ENCODE data around the gene USP35.

GRCh38 chr11:78195917-78196560, 7.3 kb downstream of the USP35 start:
- TF ChIP-seq, protein P1, sequence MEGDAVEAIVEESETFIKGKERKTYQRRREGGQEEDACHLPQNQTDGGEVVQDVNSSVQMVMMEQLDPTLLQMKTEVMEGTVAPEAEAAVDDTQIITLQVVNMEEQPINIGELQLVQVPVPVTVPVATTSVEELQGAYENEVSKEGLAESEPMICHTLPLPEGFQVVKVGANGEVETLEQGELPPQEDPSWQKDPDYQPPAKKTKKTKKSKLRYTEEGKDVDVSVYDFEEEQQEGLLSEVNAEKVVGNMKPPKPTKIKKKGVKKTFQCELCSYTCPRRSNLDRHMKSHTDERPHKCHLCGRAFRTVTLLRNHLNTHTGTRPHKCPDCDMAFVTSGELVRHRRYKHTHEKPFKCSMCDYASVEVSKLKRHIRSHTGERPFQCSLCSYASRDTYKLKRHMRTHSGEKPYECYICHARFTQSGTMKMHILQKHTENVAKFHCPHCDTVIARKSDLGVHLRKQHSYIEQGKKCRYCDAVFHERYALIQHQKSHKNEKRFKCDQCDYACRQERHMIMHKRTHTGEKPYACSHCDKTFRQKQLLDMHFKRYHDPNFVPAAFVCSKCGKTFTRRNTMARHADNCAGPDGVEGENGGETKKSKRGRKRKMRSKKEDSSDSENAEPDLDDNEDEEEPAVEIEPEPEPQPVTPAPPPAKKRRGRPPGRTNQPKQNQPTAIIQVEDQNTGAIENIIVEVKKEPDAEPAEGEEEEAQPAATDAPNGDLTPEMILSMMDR (conservative IDR thresholded peaks at IDR 0.05 in 1 of 2, IDR thresholded peaks at IDR 0.05 in 1 of 2; ENCODE audit: low read depth in 1 of 2, low read length in 2 of 2): no peak
- TF ChIP-seq EZH2 (IDR thresholded peaks at IDR 0.05; ENCODE audit: low read length, missing control alignments): no peak

Data from fibroblast of lung (primary cell).